NCI-H187 (cell line): ENCODE measurements around the gene FAM227B.
"Not testable (repeated sequence)": the region's sequence is repeated elsewhere in the genome, so short reads cannot be mapped to it uniquely, and the experiment has no call there.

Experiments
- DNase-seq, 2 experiments: peaks; one replicate each; lab custom pipeline; 2025; lab: John Stamatoyannopoulos, UW

FAM227B gene

GRCh38 chr15:49494842-49495241 is 125.8 kb downstream of the FAM227B start:
- DNase-seq = no peak

GRCh38 chr15:49492830-49493229 is 127.8 kb downstream of the FAM227B start:
- no peak for DNase-seq

- DNase-seq = no peak
Measured at GRCh38 chr15:49492151-49492550, 128.5 kb downstream of the FAM227B start.

DNA sequence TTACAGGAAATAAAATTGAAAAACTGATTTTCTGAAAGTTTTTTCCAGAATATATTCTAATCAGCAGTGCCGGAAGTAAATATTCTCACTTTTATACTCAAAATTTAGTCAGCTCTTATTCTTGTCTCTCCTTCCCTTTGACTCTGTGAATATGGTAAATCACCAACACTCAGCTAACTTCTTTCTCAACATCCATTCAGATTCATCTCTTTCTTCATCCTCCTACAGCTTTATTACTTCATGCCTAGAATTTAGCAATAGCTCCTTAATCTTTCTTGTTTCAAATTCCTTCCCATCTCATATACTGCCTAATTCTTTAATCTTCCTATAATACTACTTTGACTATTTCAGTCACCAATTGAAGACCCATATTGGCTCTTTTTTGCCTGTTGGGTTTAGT is 129.7 kb downstream of the FAM227B start:
- no peak for DNase-seq

- not testable (repeated sequence) for DNase-seq
Measured at GRCh38 chr15:49485401-49485800, 135.2 kb downstream of the FAM227B start.

DNA sequence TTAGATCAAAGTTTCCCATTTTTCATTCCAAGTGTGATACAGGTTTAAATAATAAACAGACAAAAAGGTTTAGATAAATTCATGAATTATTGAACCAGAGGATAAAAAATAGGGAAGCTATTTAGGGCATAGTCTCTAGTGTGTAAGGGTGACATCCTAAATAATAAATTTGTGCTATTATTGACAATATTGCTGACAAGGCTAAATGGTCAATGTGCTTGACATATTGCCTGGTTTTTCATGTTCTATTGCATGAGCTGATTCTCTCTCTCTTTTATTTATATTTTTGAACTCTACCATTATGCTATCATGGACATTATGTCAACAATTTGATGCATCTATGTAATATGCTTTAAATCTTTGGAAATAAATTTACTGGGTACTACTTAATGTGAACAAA is 141.6 kb downstream of the FAM227B start:
- not testable (repeated sequence) for DNase-seq

DNA sequence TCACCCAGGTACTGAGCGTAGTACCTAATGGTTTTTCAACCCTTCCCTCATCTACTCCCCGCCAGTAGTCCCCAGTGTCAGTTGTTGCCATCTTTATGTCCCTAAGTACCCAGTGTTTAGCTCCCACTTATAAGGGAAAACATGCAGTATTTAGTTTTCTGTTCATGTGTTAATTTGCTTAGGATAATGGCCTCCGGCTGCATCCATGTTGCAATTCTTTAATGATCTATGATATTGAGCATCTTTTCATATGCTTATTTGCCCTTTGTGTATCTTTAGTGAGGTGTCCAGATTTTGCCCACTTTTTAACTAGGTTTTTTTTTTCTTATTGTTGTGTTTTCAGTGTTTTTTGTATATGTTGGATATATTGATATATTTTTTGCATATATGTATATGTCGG is 142.6 kb downstream of the FAM227B start:
- DNase-seq = not testable (repeated sequence)

DNA sequence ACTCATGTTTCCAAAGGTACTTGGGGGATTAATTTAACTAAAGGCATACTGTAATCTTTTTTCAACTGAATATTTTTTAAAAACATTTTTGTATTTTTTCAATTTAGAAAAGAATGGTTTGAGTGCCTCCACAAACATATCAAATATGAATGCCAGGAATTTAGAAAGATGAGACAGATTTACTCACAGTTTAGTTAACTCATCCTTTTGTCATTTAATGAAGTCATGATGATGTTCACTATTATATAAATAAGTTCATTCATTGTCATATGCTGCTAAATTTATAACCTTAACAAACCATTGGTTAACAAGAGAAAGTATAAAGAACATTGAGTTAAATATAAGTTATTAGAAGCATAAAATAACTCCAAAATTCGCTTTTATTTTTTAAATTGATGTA is 147.6 kb downstream of the FAM227B start:
- DNase-seq = no peak

DNA sequence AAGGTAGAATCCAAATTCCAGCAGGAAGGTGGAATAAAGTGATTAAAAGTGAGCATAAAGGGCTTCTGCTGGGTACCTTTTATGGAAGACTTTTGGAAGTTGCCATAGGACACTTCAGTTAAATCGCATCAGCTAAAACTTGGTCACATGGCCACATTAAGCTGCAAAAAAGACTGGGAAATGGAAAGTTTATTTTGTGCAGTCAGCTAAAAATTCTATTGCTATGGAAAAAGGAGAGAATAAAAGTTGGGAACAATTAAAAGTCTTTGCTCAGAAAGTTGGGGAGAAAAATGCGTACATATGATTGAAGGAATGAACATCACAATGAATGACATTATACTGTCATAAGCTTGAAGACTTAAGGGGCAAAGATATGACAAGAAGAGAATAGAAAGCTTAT is 148.3 kb downstream of the FAM227B start:
- no peak for DNase-seq

DNA sequence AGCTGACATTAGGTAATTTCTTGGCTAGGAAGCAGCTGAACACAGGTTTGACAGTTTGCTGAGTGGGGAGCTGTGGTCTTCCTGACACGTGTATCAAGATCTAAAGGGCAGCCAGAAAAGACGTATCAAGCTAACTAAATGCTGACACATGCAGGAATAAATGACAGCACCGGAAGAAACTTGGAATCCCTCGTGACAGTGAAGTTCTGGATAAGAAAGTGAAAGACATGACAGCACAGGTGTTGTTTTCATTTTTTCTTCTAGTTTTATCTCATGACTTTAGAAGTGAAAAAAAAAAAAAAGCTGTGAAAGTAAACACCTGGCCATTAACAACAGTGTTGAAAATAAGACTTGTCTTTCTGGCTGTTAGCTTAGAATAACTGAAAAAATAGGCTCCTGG is 148.9 kb downstream of the FAM227B start:
- no peak for DNase-seq

GRCh38 chr15:49471248-49471647 is 149.4 kb downstream of the FAM227B start:
- not testable (repeated sequence) for DNase-seq

- no peak for DNase-seq
Measured at GRCh38 chr15:49468481-49468839, 152.2 kb downstream of the FAM227B start.

DNA sequence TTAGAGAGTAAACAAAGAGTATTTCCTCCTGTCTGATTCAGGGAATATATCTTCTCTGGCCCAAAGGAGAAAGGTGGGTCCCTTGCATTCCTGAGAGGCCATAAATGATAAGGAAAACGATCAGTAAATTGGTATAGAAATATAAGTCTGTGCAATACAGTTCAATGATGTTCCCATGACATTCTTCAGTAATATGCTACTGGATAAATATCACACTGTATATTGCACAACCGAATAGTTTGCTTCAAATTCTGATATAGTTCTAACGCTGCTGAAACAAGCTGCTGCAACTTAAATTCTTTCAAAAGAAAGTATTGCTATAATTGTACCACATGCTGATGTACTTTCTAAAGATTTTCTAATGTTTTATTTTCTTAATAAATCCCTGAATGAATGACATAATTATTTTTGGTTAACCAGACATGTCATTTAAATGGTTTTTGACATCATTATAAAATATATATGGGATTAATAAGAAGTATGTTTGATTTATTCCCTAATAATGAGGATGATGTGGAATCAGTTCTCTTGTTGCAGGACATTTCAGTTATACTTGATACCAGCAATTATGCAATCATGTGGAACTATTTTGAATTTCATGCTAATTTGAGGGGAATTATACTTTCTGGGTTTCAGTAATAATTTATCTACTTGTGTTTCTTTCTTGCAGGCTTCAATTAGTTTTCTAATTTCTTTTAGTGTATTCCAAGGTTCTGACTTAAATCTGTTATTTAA is 152.7 kb downstream of the FAM227B start:
- no peak for DNase-seq

DNA sequence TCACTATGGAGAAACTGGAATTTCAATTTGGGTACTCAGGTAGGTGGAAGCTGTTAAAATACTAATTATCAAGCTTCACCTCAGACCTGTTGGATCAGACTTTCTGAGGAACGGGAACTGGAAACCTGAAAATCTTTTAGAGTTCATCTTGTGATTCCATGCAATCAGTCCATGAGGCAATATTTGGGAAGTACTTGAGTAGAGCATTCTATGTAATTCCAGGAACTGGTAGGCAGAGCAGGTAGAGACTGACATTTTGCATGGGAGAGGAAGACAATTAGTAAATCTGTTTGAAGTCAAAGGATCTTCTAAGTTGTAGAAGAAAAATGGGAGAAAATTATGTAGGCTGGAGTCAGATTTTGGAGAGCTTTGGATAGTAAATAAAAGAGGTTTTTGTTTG is 154.5 kb downstream of the FAM227B start:
- no peak for DNase-seq

DNA sequence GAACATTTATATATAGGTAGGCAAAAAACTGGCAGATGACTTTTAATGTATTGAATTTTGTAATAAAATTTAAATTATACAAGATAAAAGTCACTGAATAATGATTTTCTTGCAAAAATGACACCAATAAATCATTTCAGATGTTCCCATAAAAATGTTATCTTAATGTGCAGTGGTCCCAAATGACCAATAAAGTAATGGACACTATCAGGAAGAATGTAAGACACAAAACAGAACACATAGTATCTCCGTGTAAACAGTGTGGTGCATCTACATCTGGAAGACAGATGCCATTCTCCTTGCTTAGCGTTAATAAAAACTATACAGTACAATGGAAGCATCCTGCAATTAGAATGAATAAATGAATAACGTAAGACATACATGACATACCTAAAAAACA is 156.1 kb downstream of the FAM227B start:
- DNase-seq = no peak

GRCh38 chr15:49462232-49462844 is 158.3 kb downstream of the FAM227B start:
- no peak for DNase-seq

- no peak for DNase-seq
Measured at GRCh38 chr15:49460411-49460941, 160.1 kb downstream of the FAM227B start.

GRCh38 chr15:49458145-49458544 is 162.5 kb downstream of the FAM227B start:
- no peak for DNase-seq

- no peak for DNase-seq
Measured at GRCh38 chr15:49456166-49456565, 164.5 kb downstream of the FAM227B start.

DNA sequence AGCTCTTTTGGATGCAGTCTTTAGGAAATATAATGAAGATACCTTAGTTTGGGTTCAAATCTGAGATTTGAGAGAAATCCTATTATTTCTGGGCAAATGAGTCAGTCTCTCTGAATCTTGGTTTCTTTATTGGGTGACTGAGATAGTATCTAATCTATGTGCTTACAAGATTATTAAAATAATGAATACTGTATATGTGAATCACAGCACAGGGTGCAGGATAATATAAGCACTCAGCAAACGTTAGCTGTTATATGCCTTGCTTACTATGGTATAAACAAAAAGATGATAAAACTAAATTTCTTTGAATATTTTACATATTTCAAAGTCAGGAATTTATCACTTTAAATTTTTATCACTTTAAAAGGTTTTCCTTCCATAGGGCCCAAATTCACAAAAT is 168.0 kb downstream of the FAM227B start:
- DNase-seq = no peak

- DNase-seq = no peak
Measured at GRCh38 chr15:49441816-49442215, 178.8 kb downstream of the FAM227B start.

DNA sequence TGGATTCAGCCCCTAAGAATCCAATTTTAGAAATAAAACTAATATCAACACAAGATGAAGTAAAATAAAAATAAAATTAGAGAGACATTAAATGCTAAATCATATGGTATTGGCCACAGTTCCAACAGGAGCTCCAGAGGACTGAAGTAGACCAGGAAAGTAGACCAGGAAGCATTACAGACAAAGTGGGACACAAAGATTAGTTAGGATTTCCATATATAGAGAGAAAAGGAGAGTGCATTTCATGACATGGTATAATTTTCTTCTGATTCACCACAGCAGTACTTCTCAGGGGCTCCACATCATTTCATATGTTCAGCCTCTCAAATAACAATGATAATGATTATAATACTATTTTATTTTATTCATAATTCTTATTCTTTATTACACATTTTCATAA is 179.3 kb downstream of the FAM227B start:
- no peak for DNase-seq

DNA sequence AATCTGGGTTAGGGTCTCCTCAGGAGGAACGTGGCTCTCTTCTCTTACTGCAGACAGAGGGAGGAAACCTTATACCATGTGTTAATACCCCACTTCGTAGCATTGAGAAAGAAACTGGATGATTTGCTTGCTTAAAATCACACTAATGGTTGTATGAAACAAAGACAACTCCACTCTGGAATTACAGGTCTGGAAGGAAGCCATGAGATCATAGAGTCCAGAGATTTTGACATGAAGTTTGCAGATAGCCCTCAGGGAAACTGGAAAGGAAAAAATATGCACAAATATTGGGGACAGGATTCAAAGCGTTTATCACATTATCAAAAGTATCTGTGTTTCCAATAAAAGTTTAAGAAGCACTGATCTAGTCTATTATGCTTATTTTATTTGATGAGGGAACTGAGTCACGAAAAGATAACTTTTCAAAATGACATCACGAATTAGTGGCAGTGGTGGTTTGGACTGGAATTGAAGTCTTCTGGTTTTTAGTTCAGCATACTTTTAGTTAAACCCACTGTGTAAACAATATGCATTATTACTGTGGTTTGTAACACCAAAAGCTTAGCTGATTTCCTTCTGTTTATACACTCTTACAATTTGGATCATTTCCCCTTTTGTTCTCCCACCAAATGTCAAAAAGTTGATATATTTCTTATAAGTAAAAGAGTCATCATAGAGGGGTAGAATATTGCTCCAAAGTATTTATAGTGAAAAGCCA is 180.8 kb downstream of the FAM227B start:
- no peak for DNase-seq
